H1 (cell line): ENCODE results near the gene SEMA4D.

ENCODE experiments used
- EP300 ChIP-seq, 2 experiments: IDR thresholded peaks; 1 replicate in 1 of 2; 2 replicates in 1 of 2; pipeline ENCODE4 v1.6.1; 2011 to 2012; ENCODE audit warnings: low read depth in 2 of 2, low read length in 2 of 2, mild to moderate bottlenecking in 2 of 2, borderline replicate concordance in 1 of 2, inconsistent platforms in 1 of 2, moderate library complexity in 1 of 2
- EZH2 ChIP-seq: fragments of 200-600 bp; sonication (generic); IDR thresholded peaks from 2 replicates; pipeline ENCODE4 v1.7.1; 2012; ENCODE audit warnings: low read depth, mild to moderate bottlenecking, moderate library complexity, low read length, inconsistent platforms; ENCODE audit not compliant: severe bottlenecking
- GTF2F1 ChIP-seq: IDR thresholded peaks from 2 replicates; pipeline ENCODE4 v1.6.1; 2012; ENCODE audit warnings: low read depth, low read length, improper control_type of control experiment, borderline replicate concordance
- KDM1A ChIP-seq: fragments of 200-600, 300-600 bp; sonication (generic); IDR thresholded peaks from 2 replicates; pipeline ENCODE4 v1.7.1; 2016; ENCODE audit warnings: mild to moderate bottlenecking, low read length, borderline replicate concordance
- POLR2A ChIP-seq, 2 experiments: IDR thresholded peaks; 1 replicate in 1 of 2; 2 replicates in 1 of 2; pipeline ENCODE4 v1.6.1; 2011; ENCODE audit warnings: low read depth in 2 of 2, low read length in 2 of 2, mild to moderate bottlenecking in 2 of 2; ENCODE audit errors: control extremely low read depth in 1 of 2
- TF ChIP-seq, protein P1 (sequence below), 3 experiments: IDR thresholded peaks; 1 replicate in 2 of 3; 2 replicates in 1 of 3; pipeline versions ENCODE4 v1.5.1 to v1.6.1; 2011; ENCODE audit warnings: low read length in 3 of 3, mild to moderate bottlenecking in 3 of 3, inconsistent platforms in 2 of 3, low read depth in 1 of 3, moderate library complexity in 1 of 3; ENCODE audit not compliant: insufficient read depth in 1 of 3; ENCODE audit errors: control extremely low read depth in 1 of 3

DNA sequence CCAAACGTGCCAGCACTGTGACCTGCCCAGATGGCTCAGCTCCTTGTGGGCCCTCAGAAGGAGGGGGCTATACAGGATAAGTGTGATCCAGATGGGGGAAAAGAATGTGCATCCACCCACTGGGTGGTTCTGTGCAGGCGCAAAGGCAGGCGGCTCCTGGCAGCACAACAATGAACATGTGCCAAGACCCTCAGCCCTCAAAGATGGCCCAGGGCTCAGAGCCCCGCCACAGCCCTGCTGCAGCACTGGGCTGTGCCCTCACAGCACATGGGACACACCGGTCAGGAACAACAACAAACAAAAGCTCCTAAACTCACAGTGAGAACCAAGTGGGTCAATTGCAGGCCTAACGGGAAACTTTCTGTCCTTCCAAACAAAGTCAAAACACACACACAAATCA lies 4.7 kb downstream of the SEMA4D start:
- TF ChIP-seq POLR2A (IDR thresholded peaks at IDR 0.05; ENCODE audit: control extremely low read depth in 1 of 2, low read depth in 2 of 2, low read length in 2 of 2) (no peak), GTF2F1 (no peak), EP300 (IDR thresholded peaks at IDR 0.05; ENCODE audit: borderline replicate concordance in 1 of 2, low read depth in 2 of 2, low read length in 2 of 2) (no peak), KDM1A (no peak), EZH2 (no peak)
- TF ChIP-seq, protein P1, sequence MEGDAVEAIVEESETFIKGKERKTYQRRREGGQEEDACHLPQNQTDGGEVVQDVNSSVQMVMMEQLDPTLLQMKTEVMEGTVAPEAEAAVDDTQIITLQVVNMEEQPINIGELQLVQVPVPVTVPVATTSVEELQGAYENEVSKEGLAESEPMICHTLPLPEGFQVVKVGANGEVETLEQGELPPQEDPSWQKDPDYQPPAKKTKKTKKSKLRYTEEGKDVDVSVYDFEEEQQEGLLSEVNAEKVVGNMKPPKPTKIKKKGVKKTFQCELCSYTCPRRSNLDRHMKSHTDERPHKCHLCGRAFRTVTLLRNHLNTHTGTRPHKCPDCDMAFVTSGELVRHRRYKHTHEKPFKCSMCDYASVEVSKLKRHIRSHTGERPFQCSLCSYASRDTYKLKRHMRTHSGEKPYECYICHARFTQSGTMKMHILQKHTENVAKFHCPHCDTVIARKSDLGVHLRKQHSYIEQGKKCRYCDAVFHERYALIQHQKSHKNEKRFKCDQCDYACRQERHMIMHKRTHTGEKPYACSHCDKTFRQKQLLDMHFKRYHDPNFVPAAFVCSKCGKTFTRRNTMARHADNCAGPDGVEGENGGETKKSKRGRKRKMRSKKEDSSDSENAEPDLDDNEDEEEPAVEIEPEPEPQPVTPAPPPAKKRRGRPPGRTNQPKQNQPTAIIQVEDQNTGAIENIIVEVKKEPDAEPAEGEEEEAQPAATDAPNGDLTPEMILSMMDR (IDR thresholded peaks at IDR 0.05; ENCODE audit: control extremely low read depth in 1 of 3, insufficient read depth in 1 of 3, low read depth in 1 of 3, low read length in 3 of 3): no peak
